ENCODE results near the gene ERCC5.

- no peak for TF ChIP-seq CTCF (IDR thresholded peaks at IDR 0.05 in 8 of 11, conservative IDR thresholded peaks at IDR 0.05 in 3 of 11)
- TF ChIP-seq POLR2AphosphoS5 (IDR thresholded peaks at IDR 0.05): no peak
Observed at GRCh38 chr13:102901615-102902305, 55.9 kb downstream of the ERCC5 start.

Data from spleen (tissue), 7 donors.